GM19193 (cell line): ENCODE data around the gene MORN2.

Experiments
- POLR2A ChIP-seq: IDR thresholded peaks from 4 replicates; pipeline ENCODE4 v1.6.1; 2011; ENCODE audit not compliant: insufficient read depth, insufficient read length; ENCODE audit errors: extremely low read depth

MORN2 gene

GRCh38 chr2:38887347-38887746 is 11.6 kb downstream of the MORN2 start:
- TF ChIP-seq POLR2A: no peak

- TF ChIP-seq POLR2A: no peak
These were observed 12.3 kb downstream of the MORN2 start for GRCh38 chr2:38887902-38888554.

GRCh38 chr2:38889045-38889444 is 13.3 kb downstream of the MORN2 start:
- TF ChIP-seq POLR2A: no peak

- no peak for TF ChIP-seq POLR2A
These were observed 13.8 kb downstream of the MORN2 start, which contains the start of gene ARHGEF33 for GRCh38 chr2:38889575-38889974. ARHGEF33 (plus strand) TSS chr2:38889875; CDS start chr2:38919448, 29,573 bp downstream.

GRCh38 chr2:38892819-38893218 is 17.0 kb downstream of the MORN2 start:
- TF ChIP-seq POLR2A: no peak

- TF ChIP-seq POLR2A: no peak
These were observed 22.5 kb downstream of the MORN2 start for GRCh38 chr2:38898256-38898655.

GRCh38 chr2:38900726-38901125 is 24.9 kb downstream of the MORN2 start:
- TF ChIP-seq POLR2A: no peak

- no peak for TF ChIP-seq POLR2A
These were observed 29.5 kb downstream of the MORN2 start for GRCh38 chr2:38905251-38905650.

GRCh38 chr2:38907242-38907641 is 31.5 kb downstream of the MORN2 start:
- no peak for TF ChIP-seq POLR2A

GRCh38 chr2:38907743-38908562 is 32.2 kb downstream of the MORN2 start:
- no peak for TF ChIP-seq POLR2A

GRCh38 chr2:38909872-38910271 is 34.1 kb downstream of the MORN2 start:
- no peak for TF ChIP-seq POLR2A

GRCh38 chr2:38911191-38911590 is 35.4 kb downstream of the MORN2 start:
- TF ChIP-seq POLR2A: no peak

GRCh38 chr2:38912619-38913018 is 36.8 kb downstream of the MORN2 start:
- no peak for TF ChIP-seq POLR2A

- no peak for TF ChIP-seq POLR2A
These were observed 46.6 kb downstream of the MORN2 start for GRCh38 chr2:38922389-38922788.

- no peak for TF ChIP-seq POLR2A
These were observed 47.1 kb downstream of the MORN2 start for GRCh38 chr2:38922902-38923301.

GRCh38 chr2:38925982-38926381 is 50.2 kb downstream of the MORN2 start:
- no peak for TF ChIP-seq POLR2A
